Measurements from ENCODE around the gene NFE2.

NFE2 gene

GRCh38 chr12:54280468-54281260 is 20.2 kb downstream of the NFE2 start, which contains the start of gene HNRNPA1 (continued):
- TF ChIP-seq, protein P1, sequence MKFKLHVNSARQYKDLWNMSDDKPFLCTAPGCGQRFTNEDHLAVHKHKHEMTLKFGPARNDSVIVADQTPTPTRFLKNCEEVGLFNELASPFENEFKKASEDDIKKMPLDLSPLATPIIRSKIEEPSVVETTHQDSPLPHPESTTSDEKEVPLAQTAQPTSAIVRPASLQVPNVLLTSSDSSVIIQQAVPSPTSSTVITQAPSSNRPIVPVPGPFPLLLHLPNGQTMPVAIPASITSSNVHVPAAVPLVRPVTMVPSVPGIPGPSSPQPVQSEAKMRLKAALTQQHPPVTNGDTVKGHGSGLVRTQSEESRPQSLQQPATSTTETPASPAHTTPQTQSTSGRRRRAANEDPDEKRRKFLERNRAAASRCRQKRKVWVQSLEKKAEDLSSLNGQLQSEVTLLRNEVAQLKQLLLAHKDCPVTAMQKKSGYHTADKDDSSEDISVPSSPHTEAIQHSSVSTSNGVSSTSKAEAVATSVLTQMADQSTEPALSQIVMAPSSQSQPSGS (tag by site-specific recombination; IDR thresholded peaks at IDR 0.05; ENCODE audit: low read depth) = peak; percentile 86
- TF ChIP-seq KLF10 (tag by site-specific recombination; IDR thresholded peaks at IDR 0.05) (no peak; the same call in 1 of the 2 replicates), ZNF350 (tag by site-specific recombination; IDR thresholded peaks at IDR 0.05) (no peak), RBAK (tag by site-specific recombination; IDR thresholded peaks at IDR 0.05) (no peak; the same call in 1 of the 2 replicates), ZNF37A (tag by site-specific recombination; IDR thresholded peaks at IDR 0.05) (no peak), ZNF121 (tag by site-specific recombination; IDR thresholded peaks at IDR 0.05) (peak; percentile 32; the same call in 1 of the 2 replicates), ZNF664 (tag by site-specific recombination; IDR thresholded peaks at IDR 0.05) (peak; percentile 23; the same call in 1 of the 2 replicates), TRIM28 (IDR thresholded peaks at IDR 0.05; ENCODE audit: borderline replicate concordance, low read length) (no peak), ZNF580 (tag by site-specific recombination; IDR thresholded peaks at IDR 0.05) (peak; percentile 87), GLIS1 (tag by site-specific recombination; IDR thresholded peaks at IDR 0.05) (no peak), ZNF311 (tag by site-specific recombination; IDR thresholded peaks at IDR 0.05; ENCODE audit: borderline replicate concordance) (no peak), ZNF132 (tag by site-specific recombination; IDR thresholded peaks at IDR 0.05; ENCODE audit: borderline replicate concordance) (no peak), SETDB1 (IDR thresholded peaks at IDR 0.05; ENCODE audit: insufficient read length, low read length) (no peak), PBX3 (CRISPR knock-in tag; IDR thresholded peaks at IDR 0.05) (no peak)

DNA sequence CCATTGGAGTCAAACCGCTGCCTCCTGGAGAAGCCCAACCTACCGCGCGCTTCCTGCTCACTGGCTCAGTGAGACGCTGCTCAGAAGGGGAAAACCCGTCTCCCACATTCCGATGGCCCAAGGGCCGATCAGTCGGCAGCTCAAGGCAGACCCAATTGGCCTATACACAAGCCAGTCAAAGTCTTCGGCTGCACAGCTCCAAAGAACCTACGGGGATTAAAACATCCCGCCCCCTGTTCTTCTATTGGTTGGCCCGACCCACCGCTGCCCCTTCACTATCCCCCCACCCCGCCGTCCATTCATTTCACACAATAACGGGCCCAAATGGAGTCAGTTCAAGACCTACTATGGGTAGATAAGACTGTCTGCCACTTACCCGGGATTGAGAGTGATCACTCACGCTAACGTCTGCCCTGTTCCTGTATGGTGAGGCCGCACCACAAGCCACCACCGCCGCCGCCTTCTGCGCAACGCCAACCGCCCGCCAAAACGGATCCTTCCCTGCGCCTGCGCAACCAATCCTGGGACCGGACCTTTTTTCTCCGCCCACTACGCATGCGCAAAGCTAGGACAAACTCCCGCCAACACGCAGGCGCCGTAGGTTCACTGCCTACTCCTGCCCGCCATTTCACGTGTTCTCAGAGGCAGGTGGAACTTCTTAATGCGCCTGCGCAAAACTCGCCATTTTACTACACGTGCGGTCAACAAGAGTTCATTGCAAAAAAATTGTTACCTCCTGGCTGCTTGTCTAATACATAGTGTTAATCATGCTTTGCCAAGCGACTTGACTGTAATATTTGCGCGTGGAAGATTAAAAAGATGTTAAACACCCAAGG is 21.0 kb downstream of the NFE2 start, which contains the start of gene CBX5:
CBX5 (minus strand) TSS at position 491 of the 836 bp plus-strand sequence. CDS start 22,472 bp downstream, outside the sequence.
- H3K4me1 ChIP-seq (ENCODE audit: control insufficient read depth, insufficient read depth, low read length) = peaks cover 5% of the 10 kb centered on the region
- CTCF ChIA-PET = interaction anchor here (0.6 to 2.8 kb wide), 10 partner anchors 9 to 99 kb away, joined by 3 to 19 read pairs (median 6); partner anchors contain the start of gene COPZ1
- no peaks in the 10 kb centered on the region for H3K9me3 ChIP-seq (ENCODE audit: control insufficient read depth, insufficient read depth, low read depth, low read length)
- POLR2A ChIA-PET = interaction anchor here (0.6 to 4.5 kb wide), 43 partner anchors 10 to 280 kb away, joined by 3 to 113 read pairs (median 8); partner anchors contain the start of genes COPZ1, HOXC8, HOXC9 and NFE2
- peak within 1 kb of the TSS; percentile 94 for H3K27ac ChIP-seq (ENCODE audit: extremely low read depth, low read depth, low read length)
- peaks cover 20 to 56% of the 10 kb centered on the region in 2 experiments for H3K36me3 ChIP-seq (ENCODE audit: control insufficient read depth in 2 of 2, insufficient read depth in 1 of 2, low read length in 2 of 2)
- peak within 1 kb of the TSS; percentile 99 for H3K4me3 ChIP-seq (ENCODE audit: low read depth, low read length)
- TF ChIP-seq, protein P2, sequence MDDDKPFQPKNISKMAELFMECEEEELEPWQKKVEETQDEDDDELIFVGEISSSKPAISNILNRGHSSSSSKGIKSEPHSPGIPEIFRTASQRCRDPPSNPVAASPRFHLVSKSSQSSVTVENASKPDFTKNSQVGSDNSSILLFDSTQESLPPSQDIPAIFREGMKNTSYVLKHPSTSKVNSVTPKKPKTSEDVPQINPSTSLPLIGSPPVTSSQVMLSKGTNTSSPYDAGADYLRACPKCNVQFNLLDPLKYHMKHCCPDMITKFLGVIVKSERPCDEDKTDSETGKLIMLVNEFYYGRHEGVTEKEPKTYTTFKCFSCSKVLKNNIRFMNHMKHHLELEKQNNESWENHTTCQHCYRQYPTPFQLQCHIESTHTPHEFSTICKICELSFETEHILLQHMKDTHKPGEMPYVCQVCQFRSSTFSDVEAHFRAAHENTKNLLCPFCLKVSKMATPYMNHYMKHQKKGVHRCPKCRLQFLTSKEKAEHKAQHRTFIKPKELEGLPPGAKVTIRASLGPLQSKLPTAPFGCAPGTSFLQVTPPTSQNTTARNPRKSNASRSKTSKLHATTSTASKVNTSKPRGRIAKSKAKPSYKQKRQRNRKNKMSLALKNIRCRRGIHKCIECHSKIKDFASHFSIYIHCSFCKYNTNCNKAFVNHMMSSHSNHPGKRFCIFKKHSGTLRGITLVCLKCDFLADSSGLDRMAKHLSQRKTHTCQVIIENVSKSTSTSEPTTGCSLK (tag by site-specific recombination; IDR thresholded peaks at IDR 0.05) = no peak
- TF ChIP-seq ZNF426 (tag by site-specific recombination; IDR thresholded peaks at IDR 0.05) (no peak), KLF17 (tag by site-specific recombination; IDR thresholded peaks at IDR 0.05) (peak; percentile 45), ZNF140 (tag by site-specific recombination; IDR thresholded peaks at IDR 0.05) (no peak), ZNF324 (tag by site-specific recombination; IDR thresholded peaks at IDR 0.05) (0 out of 2 replicates have a peak, but pooled peaks have one; percentile 61), SP2 (tag by site-specific recombination; IDR thresholded peaks at IDR 0.05) (peak; percentile 97), ZNF302 (tag by site-specific recombination; IDR thresholded peaks at IDR 0.05; ENCODE audit: low read depth) (no peak), ZBTB10 (tag by site-specific recombination; IDR thresholded peaks at IDR 0.05) (no peak), INSM2 (tag by site-specific recombination; IDR thresholded peaks at IDR 0.05) (peak; percentile 99)

Measured in HEK293 (cell line).